Pulmonary artery endothelial cell (primary cell): ENCODE data around the gene ERI3. TPM values are rescaled to one million over a fixed set of nuclear protein-coding genes. Genes with fewer than 3 reads are reported as not detected.

Experiments
- DNase-seq: peaks from one replicate; pipeline ENCODE4 v3.0.0-alpha.2; 2011; ENCODE audit warnings: low read depth, low spot score
- total RNA-seq: library from RNA; depleted of rRNA; stranded (reverse); fragments of >200 nt; gene quantifications from 2 replicates; pipeline ENCODE4 v1.2.3, GENCODE V29; 2014

ERI3 gene
- total RNA-seq, 1 donor from 2014 or later = 43.9 TPM

GRCh38 chr1:44283524-44284173 is 71.4 kb downstream of the ERI3 start:
- no peak for DNase-seq

- no peak for DNase-seq
Measured at GRCh38 chr1:44282704-44283426, 72.2 kb downstream of the ERI3 start.

GRCh38 chr1:44281962-44282703 is 72.9 kb downstream of the ERI3 start:
- no peak for DNase-seq

- DNase-seq = no peak
Measured at GRCh38 chr1:44276901-44277300, 78.2 kb downstream of the ERI3 start.

- no peak for DNase-seq
Measured at GRCh38 chr1:44275991-44276405, 79.1 kb downstream of the ERI3 start.

- no peak for DNase-seq
Measured at GRCh38 chr1:44275296-44275962, 79.6 kb downstream of the ERI3 start.

- no peak for DNase-seq
Measured at GRCh38 chr1:44273560-44274350, 81.3 kb downstream of the ERI3 start.

- no peak for DNase-seq
Measured at GRCh38 chr1:44272992-44273391, 82.1 kb downstream of the ERI3 start.

- DNase-seq = no peak
Measured at GRCh38 chr1:44271646-44272045, 83.4 kb downstream of the ERI3 start.

GRCh38 chr1:44270686-44271628 is 84.1 kb downstream of the ERI3 start:
- DNase-seq = no peak

- DNase-seq = no peak
Measured at GRCh38 chr1:44268054-44268453, 87.0 kb downstream of the ERI3 start.

- no peak for DNase-seq
Measured at GRCh38 chr1:44267438-44267837, 87.6 kb downstream of the ERI3 start.

GRCh38 chr1:44266400-44267344 is 88.4 kb downstream of the ERI3 start:
- no peak for DNase-seq

- DNase-seq = no peak
Measured at GRCh38 chr1:44265656-44266358, 89.2 kb downstream of the ERI3 start.

- no peak for DNase-seq
Measured at GRCh38 chr1:44264451-44264771, 90.6 kb downstream of the ERI3 start.

- no peak for DNase-seq
Measured at GRCh38 chr1:44263568-44264450, 91.2 kb downstream of the ERI3 start.

GRCh38 chr1:44262816-44263567 is 92.1 kb downstream of the ERI3 start:
- no peak for DNase-seq
